GM18526 (cell line): ENCODE measurements around the gene PANX2.

Source experiments
- POLR2A ChIP-seq: IDR thresholded peaks from 3 replicates; pipeline ENCODE4 v1.6.1; 2011; ENCODE audit not compliant: insufficient read length; ENCODE audit errors: extremely low read depth

The PANX2 gene

DNA sequence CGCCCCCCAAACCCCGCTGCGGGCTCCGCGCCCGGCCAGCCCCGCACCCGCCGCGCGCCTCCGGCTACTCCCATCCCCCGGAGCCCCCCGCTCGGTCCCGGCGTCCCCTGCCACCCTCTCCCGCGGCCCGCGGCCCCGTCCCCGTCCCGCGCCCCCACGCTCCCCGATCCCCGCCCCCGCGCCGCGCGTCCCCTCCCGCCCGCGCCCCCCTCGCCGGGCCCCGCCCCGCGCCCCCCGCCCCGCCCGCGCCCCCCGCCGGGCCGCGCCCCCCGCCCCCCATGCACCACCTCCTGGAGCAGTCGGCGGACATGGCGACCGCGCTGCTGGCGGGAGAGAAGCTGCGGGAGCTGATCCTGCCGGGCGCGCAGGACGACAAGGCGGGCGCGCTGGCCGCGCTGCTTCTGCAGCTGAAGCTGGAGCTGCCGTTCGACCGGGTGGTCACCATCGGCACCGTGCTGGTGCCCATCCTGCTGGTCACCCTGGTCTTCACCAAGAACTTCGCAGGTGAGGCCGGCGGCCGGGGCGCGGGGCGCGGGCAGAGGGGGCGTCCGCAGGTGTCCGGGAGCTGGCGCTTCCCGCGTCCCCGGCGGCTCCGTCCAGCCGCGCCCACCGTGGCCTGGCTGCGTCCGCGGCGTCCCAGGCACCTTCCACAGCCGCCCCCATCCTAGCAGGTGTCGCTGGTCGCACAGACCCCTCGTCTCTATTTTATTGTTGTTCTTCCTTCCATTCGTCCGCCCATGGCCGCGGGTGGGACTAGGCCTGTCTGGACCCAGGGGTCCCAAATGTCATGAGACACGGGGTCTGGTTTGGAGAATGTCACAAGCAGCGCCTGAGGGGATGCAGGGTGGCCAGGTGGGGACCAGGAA is at the start of gene PANX2:
PANX2 (plus strand) TSS at position 279 of the 866 bp plus-strand sequence; CDS start at position 279, 0 bp downstream.
- TF ChIP-seq POLR2A = no peak

- TF ChIP-seq POLR2A = no peak
These were observed 49.3 kb upstream of the PANX2 start for GRCh38 chr22:50121202-50121740.

- TF ChIP-seq POLR2A = no peak
These were observed 47.4 kb upstream of the PANX2 start for GRCh38 chr22:50123119-50123518.

DNA sequence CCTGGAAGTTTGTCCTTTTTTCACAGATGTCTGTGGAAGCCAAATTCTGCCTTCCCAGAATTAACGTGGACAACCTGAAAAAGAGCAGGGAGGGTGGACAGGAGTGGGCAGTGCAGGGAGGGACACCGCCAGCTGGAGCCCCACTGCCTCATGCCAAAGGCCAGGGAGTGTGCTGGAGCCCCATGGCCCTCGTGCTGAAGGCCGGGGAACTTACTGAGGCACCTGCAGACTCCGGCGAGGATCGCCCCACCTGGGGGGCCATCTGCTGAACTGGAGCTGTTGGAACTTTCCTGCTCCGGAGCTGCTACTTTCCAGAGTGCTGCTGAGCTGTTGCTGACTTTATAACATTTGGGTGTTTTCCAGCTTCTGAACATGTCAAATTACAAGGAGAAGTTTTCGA is 45.5 kb upstream of the PANX2 start:
- no peak for TF ChIP-seq POLR2A

- TF ChIP-seq POLR2A = no peak
These were observed 41.3 kb upstream of the PANX2 start for GRCh38 chr22:50129121-50129736.

GRCh38 chr22:50131894-50132293 is 38.6 kb upstream of the PANX2 start:
- no peak for TF ChIP-seq POLR2A

DNA sequence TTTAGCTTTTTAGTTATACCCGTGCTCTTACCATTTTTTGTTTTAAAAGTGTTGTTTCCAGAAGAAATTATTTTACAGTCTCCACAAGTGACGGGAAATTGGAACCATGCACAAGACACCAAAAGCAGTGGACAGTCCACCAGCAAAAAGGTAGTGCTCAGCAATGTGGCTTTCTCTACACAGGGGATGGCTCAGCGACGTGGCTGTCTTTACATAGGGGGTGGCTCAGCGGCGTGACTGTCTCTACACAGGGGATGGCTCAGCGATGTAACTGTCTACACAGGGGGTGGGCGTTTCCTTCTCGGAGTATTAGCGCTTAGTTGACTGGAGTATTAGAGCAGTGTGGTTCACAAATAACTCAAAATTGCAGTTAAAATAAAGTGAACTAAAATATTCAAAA is 36.0 kb upstream of the PANX2 start:
- TF ChIP-seq POLR2A = no peak

DNA sequence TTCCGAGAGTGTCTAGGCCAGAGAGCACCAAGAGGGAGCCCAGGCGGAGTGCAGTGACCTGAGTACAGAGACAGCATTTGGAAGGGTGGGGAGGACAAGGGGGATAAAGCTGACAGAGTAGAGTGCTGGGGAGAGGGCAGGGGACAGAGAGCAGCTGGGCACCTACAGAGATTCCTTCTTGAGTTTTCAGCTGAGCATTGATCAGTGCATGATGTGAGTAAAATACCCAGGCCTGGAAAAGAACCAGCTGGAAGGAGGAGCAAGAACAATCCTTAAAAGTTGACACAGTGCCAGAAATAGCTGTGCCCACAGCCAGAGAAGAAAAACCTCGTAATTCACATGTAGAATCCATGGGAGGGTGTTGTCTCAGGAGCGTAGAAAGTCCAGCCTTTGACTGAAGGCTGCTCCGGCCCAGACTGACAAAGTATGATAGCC is 33.9 kb upstream of the PANX2 start:
- TF ChIP-seq POLR2A = no peak

DNA sequence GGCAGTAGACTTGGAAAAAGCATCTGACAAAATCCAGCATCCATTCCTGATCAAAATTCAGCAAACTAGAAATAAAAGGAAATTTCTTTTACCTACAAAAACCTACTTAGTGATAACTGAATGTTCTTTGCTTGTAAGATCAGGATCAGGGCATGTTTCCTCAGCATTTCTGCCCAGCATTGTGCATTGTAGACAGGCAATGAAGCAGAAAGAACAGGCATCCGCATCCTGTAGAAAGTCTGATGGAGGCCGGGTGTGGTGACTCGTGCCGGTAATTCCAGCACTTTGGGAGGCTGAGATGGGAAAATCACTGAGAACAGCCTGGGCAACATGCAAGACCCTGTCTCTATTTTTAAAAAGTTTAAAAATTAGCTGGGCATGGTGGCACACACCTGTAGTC is 32.5 kb upstream of the PANX2 start:
- no peak for TF ChIP-seq POLR2A

GRCh38 chr22:50138988-50139387 is 31.5 kb upstream of the PANX2 start:
- no peak for TF ChIP-seq POLR2A

DNA sequence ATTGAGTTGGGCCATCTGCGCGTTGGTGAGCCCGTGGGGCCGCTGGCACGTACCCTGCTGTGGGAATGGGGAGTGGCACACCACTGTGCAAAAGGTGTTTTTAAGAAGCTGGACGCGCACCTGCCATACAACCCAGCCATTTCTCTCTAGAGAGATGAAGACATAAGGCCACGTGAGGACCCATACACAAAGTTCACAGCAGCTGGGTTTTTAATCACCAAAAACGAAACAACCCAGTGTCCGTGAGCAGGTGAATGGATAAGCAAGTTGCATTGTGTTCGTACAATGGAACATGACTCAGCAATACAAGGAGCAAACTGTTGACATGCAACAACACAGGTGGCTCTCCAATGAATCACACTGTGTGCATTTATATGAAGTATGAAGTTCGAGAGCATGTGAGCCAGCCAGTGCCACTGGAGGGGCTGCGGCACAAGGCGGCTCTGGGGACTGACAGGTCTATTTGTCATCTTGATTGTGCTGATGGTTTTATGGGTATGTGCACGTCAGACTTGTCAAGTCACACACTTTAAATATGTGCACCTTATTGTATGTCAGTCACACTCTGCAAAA is 30.6 kb upstream of the PANX2 start:
- TF ChIP-seq POLR2A = no peak

DNA sequence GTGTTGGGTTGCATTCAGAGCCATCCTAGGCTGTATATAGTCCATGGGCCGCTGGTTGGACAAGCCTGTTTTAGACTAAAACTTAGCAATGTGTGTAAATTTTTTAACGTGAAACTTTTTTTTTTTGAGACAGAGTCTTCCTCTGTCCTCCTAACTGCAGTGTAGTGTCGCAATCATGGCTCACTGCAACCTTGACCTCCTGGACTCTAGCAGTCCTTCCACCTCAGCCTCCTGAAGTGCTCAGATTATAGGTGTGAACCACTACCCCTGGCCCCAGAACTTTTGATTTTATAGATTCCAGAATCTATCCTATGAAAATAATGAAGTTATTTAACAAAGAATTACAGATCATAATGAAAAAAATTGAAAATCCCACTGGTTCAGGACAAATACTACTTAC is 29.9 kb upstream of the PANX2 start:
- no peak for TF ChIP-seq POLR2A

DNA sequence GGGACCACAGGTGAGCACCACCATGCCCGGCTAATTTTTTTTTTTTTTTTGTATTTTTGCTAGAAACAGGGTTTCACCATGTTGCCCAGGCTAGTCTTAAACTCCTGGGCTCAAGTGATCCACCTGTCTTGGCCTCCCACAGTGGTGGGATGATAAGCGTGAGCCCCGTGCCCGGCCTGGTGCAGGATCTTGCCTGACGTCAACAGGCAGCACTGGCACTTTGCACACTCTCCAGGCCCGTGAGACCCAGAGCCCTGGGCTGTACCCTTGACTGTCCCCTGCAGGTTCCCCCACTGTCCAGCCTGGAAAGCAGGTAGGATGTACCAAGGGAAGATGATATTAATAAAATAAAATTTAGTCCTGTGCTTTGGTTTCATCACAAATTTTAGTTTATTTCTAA is 29.1 kb upstream of the PANX2 start:
- no peak for TF ChIP-seq POLR2A

DNA sequence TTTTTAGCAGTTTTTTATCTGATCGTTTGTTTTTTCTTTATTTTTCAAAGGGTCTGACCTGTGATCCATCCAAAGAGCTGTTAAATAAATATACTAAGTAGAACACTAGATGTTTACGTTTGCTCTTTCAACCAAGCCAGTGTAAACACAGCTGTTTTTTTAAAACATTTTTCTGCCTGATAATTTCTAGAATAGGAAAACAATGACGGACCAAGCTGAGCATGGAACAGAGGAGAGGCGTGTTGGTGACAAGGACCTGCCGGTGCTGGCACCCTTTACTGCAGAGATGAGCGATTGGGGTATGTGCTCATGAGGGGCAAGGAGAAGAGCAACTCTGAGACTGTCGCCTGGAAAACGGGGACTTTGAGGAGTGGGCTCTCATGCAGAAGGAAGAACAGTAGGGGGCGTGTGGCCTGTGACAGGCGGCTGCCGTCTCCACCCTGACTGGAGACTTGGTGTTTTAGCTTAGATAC is 28.6 kb upstream of the PANX2 start:
- TF ChIP-seq POLR2A = no peak

DNA sequence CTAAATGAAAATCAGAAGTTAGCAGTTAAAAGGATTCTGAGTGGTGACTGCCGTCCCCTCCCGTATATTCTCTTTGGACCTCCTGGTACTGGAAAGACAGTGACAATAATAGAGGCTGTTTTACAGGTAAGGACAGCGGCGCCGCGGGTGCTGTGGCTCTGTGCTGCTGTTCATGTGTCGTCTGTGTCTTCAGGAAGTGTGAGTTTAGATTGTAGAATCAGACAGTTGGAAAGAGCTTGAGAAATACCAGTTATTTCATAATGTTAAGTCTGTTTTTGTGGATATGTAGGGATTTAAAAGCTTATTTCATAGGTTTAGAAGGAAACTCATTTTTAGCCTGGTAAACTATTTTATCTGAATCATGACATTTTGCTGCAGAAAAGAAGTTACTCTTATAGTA is 27.4 kb upstream of the PANX2 start:
- no peak for TF ChIP-seq POLR2A

DNA sequence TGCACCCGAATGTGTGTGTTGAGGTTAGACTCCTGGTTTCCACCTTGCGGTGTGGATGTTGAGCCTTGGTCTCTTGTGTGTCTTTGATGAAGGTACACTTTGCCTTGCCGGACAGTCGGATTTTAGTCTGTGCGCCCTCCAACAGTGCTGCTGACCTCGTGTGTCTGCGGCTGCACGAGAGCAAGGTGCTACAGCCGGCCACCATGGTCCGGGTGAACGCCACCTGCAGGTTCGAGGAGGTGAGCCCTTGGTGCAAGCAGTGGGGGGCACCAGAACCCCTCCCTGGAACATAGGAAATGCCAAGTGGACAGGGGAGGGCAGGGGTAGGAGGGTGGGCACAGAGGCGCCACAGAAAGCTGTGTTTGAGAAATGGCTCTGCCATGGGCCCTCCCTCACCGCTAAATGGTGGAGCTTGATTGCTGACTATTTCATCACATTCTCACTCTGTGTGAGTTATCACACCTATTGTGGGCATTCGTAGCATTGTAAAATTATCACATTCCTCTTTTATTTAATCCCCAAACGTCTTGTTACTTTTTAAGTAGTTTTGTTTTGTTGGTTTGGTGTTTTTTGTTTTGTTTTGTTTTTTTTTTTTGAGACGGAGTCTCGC is 26.4 kb upstream of the PANX2 start:
- TF ChIP-seq POLR2A = no peak
